22Rv1 (cell line): ENCODE measurements around the gene CDA.

Experiments used
- H3K27ac ChIP-seq: fragments of 450-650 bp; 2 replicates; pipeline ENCODE4 v1.5.1; 2017
- CTCF ChIP-seq: fragments of 450-650 bp; IDR thresholded peaks from 2 replicates; pipeline ENCODE4 v1.5.1; 2017; ENCODE audit warnings: mild to moderate bottlenecking
- ZFX ChIP-seq: fragments of 450-650 bp; IDR thresholded peaks from 2 replicates; pipeline ENCODE4 v1.6.1; 2017; ENCODE audit warnings: antibody characterized with exemption, borderline replicate concordance

Gene CDA

GRCh38 chr1:20641975-20642374 lies 53.1 kb downstream of the CDA start:
- H3K27ac ChIP-seq, result no peak overlapping the region
- TF ChIP-seq CTCF (no peak), ZFX (no peak)

- TF ChIP-seq CTCF, result no peak
- TF ChIP-seq ZFX, result no peak
- H3K27ac ChIP-seq, result no peak overlapping the region
Observed at GRCh38 chr1:20643080-20643479, 54.2 kb downstream of the CDA start.

GRCh38 chr1:20644416-20644815 lies 55.5 kb downstream of the CDA start:
- H3K27ac ChIP-seq, result no peak overlapping the region
- no peak for TF ChIP-seq ZFX
- TF ChIP-seq CTCF, result no peak

- no peak overlapping the region for H3K27ac ChIP-seq
- TF ChIP-seq ZFX, result no peak
- no peak for TF ChIP-seq CTCF
Observed at GRCh38 chr1:20645414-20645813, 56.5 kb downstream of the CDA start.

- no peak overlapping the region for H3K27ac ChIP-seq
- TF ChIP-seq CTCF, result no peak
- TF ChIP-seq ZFX, result no peak
Observed at GRCh38 chr1:20648438-20648837, 59.5 kb downstream of the CDA start.

- TF ChIP-seq ZFX (no peak), CTCF (no peak)
- no peak overlapping the region for H3K27ac ChIP-seq
Observed at GRCh38 chr1:20648946-20649345, 60.0 kb downstream of the CDA start.

GRCh38 chr1:20652300-20652699 lies 63.4 kb downstream of the CDA start:
- H3K27ac ChIP-seq, result no peak overlapping the region
- no peak for TF ChIP-seq CTCF
- TF ChIP-seq ZFX, result no peak
